ENCODE measurements around the gene SMIM17. TPM values are rescaled to one million over a fixed set of nuclear protein-coding genes. Genes with fewer than 3 reads are reported as not detected.

SMIM17 gene
- total RNA-seq, 4 donors from 2014 or later: 0.37 to 0.48 TPM; not detected in 2

DNA sequence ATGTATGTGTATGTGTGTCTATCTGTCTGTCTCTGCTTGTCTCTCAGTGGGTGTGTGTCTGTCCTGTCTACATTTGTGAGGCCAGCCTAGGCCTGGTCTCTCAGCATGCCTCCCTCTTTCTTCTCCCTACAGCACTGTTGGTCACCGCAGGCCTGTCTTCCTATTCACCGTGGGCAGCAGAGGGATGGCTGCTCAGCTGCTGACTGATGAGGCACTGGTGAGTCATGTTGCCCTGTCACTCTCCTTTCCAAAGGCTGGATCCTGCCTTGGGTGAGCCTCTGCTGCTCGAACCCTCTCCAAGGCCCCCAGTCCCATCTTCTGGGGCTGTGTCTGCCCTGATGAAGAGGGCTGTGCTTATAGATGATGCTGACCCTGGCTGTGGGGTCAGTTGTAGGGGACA is 41.6 kb upstream of the SMIM17 start:
- no peak for TF ChIP-seq CTCF (IDR thresholded peaks at IDR 0.05)
- DNase-seq (ENCODE audit: low spot score) (no peak), ATAC-seq (ENCODE audit: low FRiP score) (no peak)

- DNase-seq (ENCODE audit: low spot score) (no peak), ATAC-seq (ENCODE audit: low FRiP score) (no peak)
- no peak for TF ChIP-seq CTCF (IDR thresholded peaks at IDR 0.05)
These were observed 39.1 kb upstream of the SMIM17 start for GRCh38 chr19:56603829-56604228.

GRCh38 chr19:56608274-56608964 is 34.5 kb upstream of the SMIM17 start:
- no peak for DNase-seq (ENCODE audit: low spot score)
- TF ChIP-seq CTCF (IDR thresholded peaks at IDR 0.05): no peak
- ATAC-seq (ENCODE audit: low FRiP score): no peak

GRCh38 chr19:56611288-56611687 is 31.7 kb upstream of the SMIM17 start:
- DNase-seq (ENCODE audit: low spot score) (no peak), ATAC-seq (ENCODE audit: low FRiP score) (no peak)
- TF ChIP-seq CTCF (IDR thresholded peaks at IDR 0.05): no peak

DNA sequence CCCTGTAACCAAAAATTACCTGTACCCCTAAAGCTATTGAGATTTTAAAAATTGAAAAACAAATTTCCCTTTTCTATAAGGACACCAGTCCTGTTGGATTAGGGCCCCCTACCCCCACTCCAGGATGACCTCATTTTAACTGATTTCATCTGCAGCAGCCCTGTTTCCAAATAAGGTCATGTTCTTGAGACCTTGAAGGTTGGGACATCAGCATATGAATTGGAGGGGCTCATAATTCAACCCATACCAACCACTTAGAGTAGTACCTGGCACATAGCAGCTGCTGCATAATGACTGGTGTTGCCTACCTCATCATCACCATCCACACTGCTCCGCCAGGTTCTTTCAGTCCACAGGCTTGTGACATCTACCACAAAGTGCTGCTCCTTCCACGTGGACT is 30.2 kb upstream of the SMIM17 start:
- no peak for DNase-seq (ENCODE audit: low spot score)
- no peak for ATAC-seq (ENCODE audit: low FRiP score)
- TF ChIP-seq CTCF (IDR thresholded peaks at IDR 0.05): no peak

DNA sequence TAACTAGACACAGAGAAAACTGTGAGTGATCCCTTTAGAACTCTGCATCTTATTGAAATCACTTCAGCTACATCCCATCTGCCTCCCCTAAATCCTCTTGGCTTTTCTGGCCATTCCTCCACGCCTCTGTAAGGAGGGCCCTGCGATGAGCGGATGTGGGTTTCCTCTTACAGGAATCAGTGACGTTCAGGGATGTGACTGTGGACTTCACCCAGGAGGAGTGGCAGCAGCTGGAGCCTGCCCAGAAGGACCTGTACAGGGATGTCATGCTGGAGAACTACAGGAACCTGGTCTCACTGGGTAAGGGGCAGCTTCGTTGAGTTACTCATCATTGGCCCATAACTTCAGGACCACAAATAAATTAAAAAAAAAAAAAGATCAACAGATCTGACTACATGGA is 29.3 kb upstream of the SMIM17 start:
- ATAC-seq (ENCODE audit: low FRiP score) (no peak), DNase-seq (ENCODE audit: low spot score) (no peak)
- no peak for TF ChIP-seq CTCF (IDR thresholded peaks at IDR 0.05)

DNA sequence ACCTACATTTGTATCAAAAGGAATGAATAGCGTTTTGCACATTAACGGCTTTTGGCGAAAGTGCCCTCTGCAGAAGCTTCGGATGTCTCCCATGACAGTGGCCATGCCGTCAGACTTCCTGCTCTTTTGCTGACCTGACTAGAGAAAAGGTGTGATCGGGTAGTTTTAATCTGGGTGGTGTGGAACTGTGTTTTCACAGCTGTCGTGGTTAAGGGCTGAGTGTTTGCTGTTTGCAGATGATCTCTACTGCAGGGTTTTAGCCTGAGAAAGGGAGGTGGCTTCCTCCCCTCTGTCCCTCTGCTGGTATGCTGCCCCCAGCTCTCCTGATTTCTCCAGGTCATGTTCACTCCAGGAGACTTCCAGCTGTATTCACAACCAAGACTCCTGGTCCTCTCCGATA is 25.4 kb upstream of the SMIM17 start:
- ATAC-seq (ENCODE audit: low FRiP score) (no peak), DNase-seq (ENCODE audit: low spot score) (no peak)
- no peak for TF ChIP-seq CTCF (IDR thresholded peaks at IDR 0.05)
